HepG2 (cell line): ENCODE measurements around the gene CDC42SE2. TPM values are rescaled to one million over a fixed set of nuclear protein-coding genes. Genes with fewer than 3 reads are reported as not detected.

Experiments used
- ELF3 ChIP-seq: IDR thresholded peaks from 2 replicates; pipeline ENCODE4 v1.6.1; 2016; ENCODE audit warnings: missing genetic modification reagents, missing compliant biosample characterization
- FOXJ3 ChIP-seq: sonication (generic); formaldehyde crosslinking; IDR thresholded peaks from 2 replicates; pipeline ENCODE4 v1.4.0; 2020; ENCODE audit warnings: missing genetic modification reagents, mild to moderate bottlenecking, borderline replicate concordance
- KAT8 ChIP-seq: IDR thresholded peaks from 2 replicates; pipeline ENCODE4 v1.6.1; 2016; ENCODE audit warnings: missing genetic modification reagents, missing compliant biosample characterization
- MAZ ChIP-seq, 2 experiments: sonication (generic) in 1 of 2; formaldehyde crosslinking in 1 of 2; IDR thresholded peaks; 2 replicates each; pipeline versions ENCODE4 v1.5.0 to v1.6.1; 2012 to 2020; ENCODE audit warnings: low read depth in 2 of 2, mild to moderate bottlenecking in 2 of 2, borderline replicate concordance in 1 of 2, improper control_type of control experiment in 1 of 2, low read length in 1 of 2, missing genetic modification reagents in 1 of 2, moderate library complexity in 1 of 2
- PATZ1 ChIP-seq: sonication (generic); formaldehyde crosslinking; IDR thresholded peaks from 2 replicates; pipeline ENCODE4 v1.4.0; 2020; ENCODE audit warnings: missing genetic modification reagents
- RNF2 ChIP-seq: fragments of 450-650 bp; conservative IDR thresholded peaks from 2 replicates; pipeline ENCODE4 v1.6.1; 2016; ENCODE audit warnings: low read depth
- SOX6 ChIP-seq, 2 experiments: fragments of 450-650 bp in 1 of 2; sonication (generic) in 1 of 2; formaldehyde crosslinking in 1 of 2; IDR thresholded peaks; 2 replicates each; pipeline versions ENCODE4 v1.4.0 to v1.6.1; 2017 to 2020; ENCODE audit warnings: antibody characterized with exemption in 1 of 2, mild to moderate bottlenecking in 1 of 2, missing genetic modification reagents in 1 of 2
- SP4 ChIP-seq: sonication (generic); formaldehyde crosslinking; IDR thresholded peaks from 2 replicates; pipeline ENCODE4 v1.8.1; 2023; ENCODE audit warnings: mild to moderate bottlenecking, missing genetic modification reagents
- THRA ChIP-seq: sonication (generic); formaldehyde crosslinking; IDR thresholded peaks from 2 replicates; pipeline ENCODE4 v1.4.0; 2020; ENCODE audit warnings: missing genetic modification reagents, borderline replicate concordance
- ZNF12 ChIP-seq: sonication (generic); formaldehyde crosslinking; IDR thresholded peaks from 2 replicates; pipeline ENCODE4 v1.5.0; 2020; ENCODE audit warnings: missing genetic modification reagents
- ZNF431 ChIP-seq: sonication (generic); formaldehyde crosslinking; IDR thresholded peaks from 2 replicates; pipeline ENCODE4 v1.9.0; 2022; ENCODE audit warnings: missing genetic modification reagents, low read depth, mild to moderate bottlenecking, borderline replicate concordance
- ZNF577 ChIP-seq: sonication (generic); formaldehyde crosslinking; IDR thresholded peaks from 2 replicates; pipeline ENCODE4 v1.4.0; 2020; ENCODE audit warnings: mild to moderate bottlenecking, low read depth, missing genetic modification reagents, borderline replicate concordance
- ZNF710 ChIP-seq: sonication (generic); formaldehyde crosslinking; IDR thresholded peaks from 2 replicates; pipeline ENCODE4 v1.5.0; 2020; ENCODE audit warnings: mild to moderate bottlenecking, missing genetic modification reagents, borderline replicate concordance
- ZSCAN20 ChIP-seq: sonication (generic); formaldehyde crosslinking; IDR thresholded peaks from 2 replicates; pipeline ENCODE4 v1.4.0; 2020; ENCODE audit warnings: missing genetic modification reagents, mild to moderate bottlenecking, borderline replicate concordance
- polyA plus RNA-seq, 8 experiments: library from polyadenylated mRNA; depleted of rRNA in 3 of 8; stranded (reverse) in 7 of 8; unstranded in 1 of 8; fragments of >200 nt; fragmentation: Illumina TruSeq in 4 of 8; extraction: Trizol in 4 of 8; gene quantifications; 2 replicates each; pipeline versions ENCODE4 v1.2.1 to v1.2.3, GENCODE V29; 2011 to 2016; ENCODE audit warnings: low read depth in 4 of 8, missing spikeins in 1 of 8, mixed read lengths in 1 of 8; ENCODE audit not compliant: insufficient read depth in 1 of 8
- total RNA-seq, 5 experiments: library from RNA; depleted of rRNA; stranded (reverse); fragments of >200 nt; fragmentation: Illumina TruSeq; extraction: Trizol; gene quantifications; 2 replicates each; pipeline ENCODE4 v1.2.3, GENCODE V29; 2016; ENCODE audit warnings: low read depth in 1 of 5
- TF ChIP-seq, protein P1 (sequence below): sonication (generic); formaldehyde crosslinking; IDR thresholded peaks from 2 replicates; pipeline ENCODE4 v1.9.0; 2021; ENCODE audit warnings: missing genetic modification reagents, borderline replicate concordance
- TF ChIP-seq, protein P2 (sequence below): sonication (generic); formaldehyde crosslinking; conservative IDR thresholded peaks from 2 replicates; pipeline ENCODE4 v1.4.0; 2020; ENCODE audit warnings: mild to moderate bottlenecking, missing genetic modification reagents, moderate library complexity

CDC42SE2 gene
- total and polyA plus RNA-seq, 2 of the 13 experiments (the other 11 are each of a cell fraction or from before 2014, with no cell fraction given): 19.6 to 25.0 TPM

GRCh38 chr5:131379723-131380122 is 115.9 kb downstream of the CDC42SE2 start (continued):
- TF ChIP-seq SOX6 (IDR thresholded peaks at IDR 0.05): no peak
- TF ChIP-seq SOX6 (CRISPR knock-in tag; IDR thresholded peaks at IDR 0.05): peak; percentile 61
- no peak for TF ChIP-seq MAZ (IDR thresholded peaks at IDR 0.05; ENCODE audit: borderline replicate concordance, low read depth, low read length)
- TF ChIP-seq MAZ (CRISPR knock-in tag; IDR thresholded peaks at IDR 0.05; ENCODE audit: low read depth): 0 out of 2 replicates have a peak, but pooled peaks have one; percentile 28
- peak; percentile 61; the same call in 1 of the 2 replicates for TF ChIP-seq KAT8 (CRISPR knock-in tag)
- TF ChIP-seq RNF2: no peak
- TF ChIP-seq, protein P1, sequence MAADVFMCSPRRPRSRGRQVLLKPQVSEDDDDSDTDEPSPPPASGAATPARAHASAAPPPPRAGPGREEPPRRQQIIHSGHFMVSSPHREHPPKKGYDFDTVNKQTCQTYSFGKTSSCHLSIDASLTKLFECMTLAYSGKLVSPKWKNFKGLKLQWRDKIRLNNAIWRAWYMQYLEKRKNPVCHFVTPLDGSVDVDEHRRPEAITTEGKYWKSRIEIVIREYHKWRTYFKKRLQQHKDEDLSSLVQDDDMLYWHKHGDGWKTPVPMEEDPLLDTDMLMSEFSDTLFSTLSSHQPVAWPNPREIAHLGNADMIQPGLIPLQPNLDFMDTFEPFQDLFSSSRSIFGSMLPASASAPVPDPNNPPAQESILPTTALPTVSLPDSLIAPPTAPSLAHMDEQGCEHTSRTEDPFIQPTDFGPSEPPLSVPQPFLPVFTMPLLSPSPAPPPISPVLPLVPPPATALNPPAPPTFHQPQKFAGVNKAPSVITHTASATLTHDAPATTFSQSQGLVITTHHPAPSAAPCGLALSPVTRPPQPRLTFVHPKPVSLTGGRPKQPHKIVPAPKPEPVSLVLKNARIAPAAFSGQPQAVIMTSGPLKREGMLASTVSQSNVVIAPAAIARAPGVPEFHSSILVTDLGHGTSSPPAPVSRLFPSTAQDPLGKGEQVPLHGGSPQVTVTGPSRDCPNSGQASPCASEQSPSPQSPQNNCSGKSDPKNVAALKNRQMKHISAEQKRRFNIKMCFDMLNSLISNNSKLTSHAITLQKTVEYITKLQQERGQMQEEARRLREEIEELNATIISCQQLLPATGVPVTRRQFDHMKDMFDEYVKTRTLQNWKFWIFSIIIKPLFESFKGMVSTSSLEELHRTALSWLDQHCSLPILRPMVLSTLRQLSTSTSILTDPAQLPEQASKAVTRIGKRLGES: no peak
- TF ChIP-seq PATZ1 (CRISPR knock-in tag): peak; percentile 25; the same call in 1 of the 2 replicates
- peak; percentile 80; the same call in 1 of the 2 replicates for TF ChIP-seq ZNF710 (CRISPR knock-in tag)
- no peak for TF ChIP-seq SP4 (CRISPR knock-in tag)
- TF ChIP-seq THRA: 0 out of 2 replicates have a peak, but pooled peaks have one; percentile 10
- TF ChIP-seq, protein P2, sequence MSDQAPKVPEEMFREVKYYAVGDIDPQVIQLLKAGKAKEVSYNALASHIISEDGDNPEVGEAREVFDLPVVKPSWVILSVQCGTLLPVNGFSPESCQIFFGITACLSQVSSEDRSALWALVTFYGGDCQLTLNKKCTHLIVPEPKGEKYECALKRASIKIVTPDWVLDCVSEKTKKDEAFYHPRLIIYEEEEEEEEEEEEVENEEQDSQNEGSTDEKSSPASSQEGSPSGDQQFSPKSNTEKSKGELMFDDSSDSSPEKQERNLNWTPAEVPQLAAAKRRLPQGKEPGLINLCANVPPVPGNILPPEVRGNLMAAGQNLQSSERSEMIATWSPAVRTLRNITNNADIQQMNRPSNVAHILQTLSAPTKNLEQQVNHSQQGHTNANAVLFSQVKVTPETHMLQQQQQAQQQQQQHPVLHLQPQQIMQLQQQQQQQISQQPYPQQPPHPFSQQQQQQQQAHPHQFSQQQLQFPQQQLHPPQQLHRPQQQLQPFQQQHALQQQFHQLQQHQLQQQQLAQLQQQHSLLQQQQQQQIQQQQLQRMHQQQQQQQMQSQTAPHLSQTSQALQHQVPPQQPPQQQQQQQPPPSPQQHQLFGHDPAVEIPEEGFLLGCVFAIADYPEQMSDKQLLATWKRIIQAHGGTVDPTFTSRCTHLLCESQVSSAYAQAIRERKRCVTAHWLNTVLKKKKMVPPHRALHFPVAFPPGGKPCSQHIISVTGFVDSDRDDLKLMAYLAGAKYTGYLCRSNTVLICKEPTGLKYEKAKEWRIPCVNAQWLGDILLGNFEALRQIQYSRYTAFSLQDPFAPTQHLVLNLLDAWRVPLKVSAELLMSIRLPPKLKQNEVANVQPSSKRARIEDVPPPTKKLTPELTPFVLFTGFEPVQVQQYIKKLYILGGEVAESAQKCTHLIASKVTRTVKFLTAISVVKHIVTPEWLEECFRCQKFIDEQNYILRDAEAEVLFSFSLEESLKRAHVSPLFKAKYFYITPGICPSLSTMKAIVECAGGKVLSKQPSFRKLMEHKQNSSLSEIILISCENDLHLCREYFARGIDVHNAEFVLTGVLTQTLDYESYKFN: peak; percentile 76
- TF ChIP-seq ZSCAN20 (CRISPR knock-in tag): no peak
- TF ChIP-seq ZNF12 (CRISPR knock-in tag): 0 out of 2 replicates have a peak, but pooled peaks have one; percentile 50
- no peak; the same call in 1 of the 2 replicates for TF ChIP-seq ZNF431 (CRISPR knock-in tag)
- TF ChIP-seq FOXJ3 (CRISPR knock-in tag): no peak
- peak; percentile 94 for TF ChIP-seq ELF3 (CRISPR knock-in tag)
- TF ChIP-seq ZNF577 (CRISPR knock-in tag): no peak
